Measurements from ENCODE around the gene MECR.

MECR gene

DNA sequence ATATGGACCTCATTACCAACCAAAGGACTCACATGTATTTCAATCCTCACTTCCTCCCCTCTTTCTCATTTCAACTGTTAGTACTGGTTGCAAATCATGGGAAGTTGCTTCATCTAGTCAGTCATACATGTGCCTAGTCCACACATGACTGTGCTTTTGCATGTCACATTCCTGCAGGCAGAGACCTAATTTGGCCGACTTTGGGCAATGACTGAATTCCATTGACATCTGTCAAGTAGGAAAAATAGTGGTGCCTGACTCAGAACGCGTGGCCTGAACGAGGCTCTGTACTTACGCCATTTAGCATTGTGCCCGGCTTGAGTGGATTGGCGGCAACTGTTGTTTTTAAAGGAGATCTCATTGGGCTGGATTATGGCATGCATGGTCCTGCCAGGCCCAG is 23.6 kb upstream of the MECR start:
- no peak for DNase-seq

DNA sequence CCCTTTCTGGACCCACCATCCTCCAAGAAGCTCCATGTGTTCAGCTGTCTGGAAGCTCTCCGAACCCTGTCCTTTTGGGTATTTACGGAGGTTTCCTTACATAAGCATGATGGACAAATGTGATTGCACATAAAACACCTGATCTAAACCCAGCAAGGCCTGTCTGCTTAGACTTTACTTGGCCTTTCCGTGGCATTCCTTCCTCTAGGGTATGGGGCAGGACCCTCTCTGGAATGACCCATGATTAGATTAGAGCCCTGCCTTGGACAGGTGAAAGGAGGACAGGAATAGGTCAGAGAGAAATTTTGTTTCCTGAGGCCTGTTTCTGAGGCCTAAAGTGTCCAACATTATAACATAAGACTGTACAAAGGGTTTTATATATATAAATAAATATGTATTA is 22.4 kb upstream of the MECR start:
- no peak for DNase-seq

DNA sequence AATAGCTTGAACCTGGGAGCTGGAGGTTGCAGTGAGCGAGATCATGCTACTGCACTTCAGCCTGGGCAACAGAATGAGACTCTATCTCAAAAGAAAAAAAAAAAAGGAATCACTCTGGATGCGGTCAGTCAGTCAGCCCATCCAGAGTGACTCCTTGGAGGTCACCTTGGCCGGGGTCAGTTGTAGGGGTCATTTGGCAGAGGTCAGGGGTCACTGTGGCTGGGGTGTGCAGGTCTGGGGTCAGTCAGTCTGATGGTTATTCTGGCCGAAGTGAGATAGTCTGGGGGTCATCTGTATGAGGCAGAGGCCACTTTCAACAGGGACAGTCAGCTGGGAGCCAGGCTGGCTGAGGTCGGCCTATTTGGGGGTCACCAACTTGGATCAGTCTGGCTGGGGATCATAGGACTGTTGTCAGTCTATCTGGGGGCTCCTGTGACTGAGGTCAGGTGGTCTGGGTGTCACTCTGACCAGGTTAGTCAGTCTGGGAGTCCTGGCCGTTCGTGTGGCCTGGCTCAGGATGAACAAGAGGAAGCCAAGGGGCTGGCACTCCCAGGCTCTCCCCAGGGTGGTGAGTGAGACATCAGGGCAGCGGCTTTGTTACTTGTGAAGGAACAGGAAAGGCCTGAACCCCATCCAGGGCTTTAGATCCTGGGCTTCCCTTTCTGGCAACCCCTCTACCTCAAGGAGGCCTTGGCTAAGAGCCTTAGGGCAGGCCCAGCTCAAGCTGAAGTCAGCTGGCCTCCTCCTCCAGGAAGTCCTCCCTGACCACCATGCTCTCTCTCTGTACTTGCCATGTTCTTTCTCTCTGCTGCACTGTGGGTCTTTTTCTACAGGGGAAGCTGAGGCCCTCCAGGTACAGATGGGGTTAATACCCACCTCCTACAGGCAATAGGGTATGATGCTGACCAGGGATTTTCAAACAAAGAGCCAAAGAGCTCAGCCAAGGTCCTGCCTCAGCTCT is 20.7 kb upstream of the MECR start:
- DNase-seq, result no peak

DNA sequence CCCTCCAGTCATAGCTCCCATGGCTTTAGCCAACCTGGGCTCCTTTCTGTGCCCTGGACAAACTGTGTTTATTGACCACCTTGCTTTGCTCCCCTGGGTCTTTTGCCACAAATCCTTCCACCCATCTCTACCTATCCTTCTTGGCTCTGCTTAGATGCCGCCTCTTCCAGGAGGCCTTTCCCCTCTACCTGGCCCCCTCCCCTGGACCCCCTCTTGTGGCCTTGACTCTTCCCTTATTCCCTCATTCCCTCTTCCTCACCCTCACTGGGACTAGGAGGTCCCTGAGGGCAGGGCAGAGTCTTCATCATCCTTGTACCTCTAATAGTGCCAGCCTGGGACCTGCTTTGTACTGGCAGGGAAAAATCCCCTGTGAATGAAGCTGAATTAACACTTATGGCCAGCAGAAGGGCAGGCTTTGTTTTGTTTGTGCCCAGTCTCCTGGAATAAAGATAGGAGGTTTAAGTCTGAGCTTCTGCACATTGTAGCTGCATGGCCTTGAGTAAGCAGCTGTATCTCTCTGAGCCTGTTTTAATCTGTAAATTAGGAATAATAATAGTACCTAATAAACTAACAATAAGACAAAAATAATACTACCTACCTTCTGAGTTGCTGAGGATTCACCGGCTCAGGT is 19.3 kb upstream of the MECR start:
- no peak for DNase-seq

DNA sequence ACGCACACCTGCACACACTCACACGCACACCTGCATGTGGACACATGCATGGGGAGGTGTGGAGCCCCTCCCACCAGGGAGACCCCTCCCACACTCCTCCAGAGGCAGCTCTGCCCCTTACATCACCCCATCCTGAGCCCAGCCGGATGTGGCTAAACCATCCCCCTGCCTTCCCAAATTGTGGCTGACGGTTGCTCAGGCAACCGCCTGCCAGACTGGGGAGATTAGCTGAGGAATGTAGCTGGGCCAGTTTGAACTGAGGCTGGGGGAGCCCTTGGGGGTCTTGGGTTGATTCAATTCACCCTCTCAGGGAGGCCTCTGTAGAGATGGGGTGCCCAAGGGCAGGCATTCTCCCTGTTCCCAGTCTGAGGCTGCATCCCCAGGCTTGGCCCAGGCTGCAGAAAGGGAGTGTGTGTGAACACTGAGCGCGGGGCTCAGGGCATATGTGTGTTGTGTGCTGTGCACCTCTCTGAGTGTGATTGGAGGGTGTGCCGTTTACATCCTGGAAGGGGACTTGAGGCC is 18.5 kb upstream of the MECR start:
- DNase-seq, result no peak

DNA sequence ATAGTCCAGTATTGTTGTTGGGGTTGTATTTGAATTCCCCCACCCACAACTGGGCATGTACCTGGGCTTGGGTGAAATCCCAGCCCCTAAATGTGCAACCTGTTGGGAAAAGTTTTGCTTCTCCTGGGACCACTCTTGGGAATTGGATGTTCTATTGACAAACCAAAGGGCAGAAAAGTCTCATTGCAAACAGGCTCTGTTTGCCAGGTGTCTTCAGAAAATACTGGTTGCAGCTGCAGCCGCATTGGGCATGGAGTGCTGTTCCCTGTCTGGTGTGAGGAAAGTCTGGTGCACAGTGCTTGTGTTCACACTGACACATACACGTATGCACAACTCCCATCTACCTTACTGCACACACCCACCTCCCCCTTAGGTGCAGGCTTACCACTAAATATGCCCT is 17.7 kb upstream of the MECR start:
- DNase-seq, result no peak

DNA sequence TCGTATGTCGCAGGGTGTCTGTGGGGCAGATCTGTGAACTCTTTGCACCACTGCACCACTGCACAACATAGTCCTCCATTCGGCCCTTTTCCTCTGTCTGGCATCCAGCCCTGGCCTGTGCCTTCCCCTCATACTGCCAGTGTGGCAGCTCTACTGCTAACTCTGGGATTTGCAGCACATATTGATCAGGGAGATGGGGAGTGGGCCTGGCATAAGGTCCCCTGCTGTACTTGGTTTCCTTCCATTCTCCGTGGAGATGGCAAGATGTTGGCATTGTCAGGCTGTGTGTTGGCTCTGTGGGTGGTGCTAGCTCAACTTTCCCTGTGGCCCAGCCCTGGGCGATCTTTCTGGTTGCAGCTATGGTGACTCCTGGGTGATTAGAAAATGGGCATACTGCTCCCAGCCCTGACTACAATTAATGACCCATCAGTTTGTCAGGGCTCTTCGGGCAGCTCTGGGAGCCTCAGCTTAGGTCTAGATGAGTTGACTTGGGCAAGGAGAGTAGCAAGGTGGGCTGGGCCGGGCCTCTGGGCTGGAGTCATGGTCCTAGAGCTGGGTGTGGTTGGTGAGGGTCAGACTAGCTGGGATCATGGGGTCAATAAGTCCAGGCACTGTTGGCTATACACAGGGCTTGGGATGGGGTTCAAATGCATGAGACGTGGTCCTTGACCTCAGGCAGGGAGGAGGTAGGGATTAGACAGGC is 17.0 kb upstream of the MECR start:
- no peak for DNase-seq

DNA sequence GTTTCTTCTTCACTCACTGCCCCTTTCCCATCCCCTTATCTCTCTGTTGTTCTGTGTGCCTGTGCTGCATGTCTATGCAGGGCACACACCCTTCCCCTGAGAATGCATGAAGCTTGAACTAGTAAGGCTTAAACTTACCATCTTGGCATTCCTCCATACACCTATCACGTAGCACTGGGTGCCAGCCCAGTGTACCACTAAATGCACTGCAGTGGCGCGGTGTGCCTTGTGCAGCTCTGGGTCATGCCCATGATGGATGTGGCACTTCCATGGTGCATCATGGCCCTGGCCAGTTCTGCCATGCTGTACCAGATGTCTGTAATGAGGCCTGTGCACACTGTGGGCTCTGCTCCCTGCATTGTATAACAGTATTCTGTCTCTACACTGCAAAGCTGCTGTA is 16.3 kb upstream of the MECR start:
- DNase-seq, result no peak

DNA sequence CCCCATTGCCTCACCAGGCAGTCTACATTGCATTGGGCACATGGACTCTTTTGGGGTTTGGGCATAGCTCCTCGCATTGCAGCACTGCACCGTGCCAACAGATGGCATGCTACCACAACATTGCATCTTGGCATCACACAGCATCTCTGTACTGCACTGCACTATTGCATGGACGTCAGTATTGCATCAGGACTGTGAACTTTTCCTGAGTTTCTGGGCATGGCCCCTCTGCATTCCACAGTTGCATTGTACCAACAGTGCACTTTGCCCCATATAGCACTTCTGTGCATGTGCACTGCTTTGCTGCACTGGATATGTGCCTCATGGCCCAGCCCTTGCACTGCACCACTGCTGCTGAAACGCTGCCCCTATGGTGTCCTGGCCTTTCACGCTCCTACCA is 15.1 kb upstream of the MECR start:
- DNase-seq, result no peak

DNA sequence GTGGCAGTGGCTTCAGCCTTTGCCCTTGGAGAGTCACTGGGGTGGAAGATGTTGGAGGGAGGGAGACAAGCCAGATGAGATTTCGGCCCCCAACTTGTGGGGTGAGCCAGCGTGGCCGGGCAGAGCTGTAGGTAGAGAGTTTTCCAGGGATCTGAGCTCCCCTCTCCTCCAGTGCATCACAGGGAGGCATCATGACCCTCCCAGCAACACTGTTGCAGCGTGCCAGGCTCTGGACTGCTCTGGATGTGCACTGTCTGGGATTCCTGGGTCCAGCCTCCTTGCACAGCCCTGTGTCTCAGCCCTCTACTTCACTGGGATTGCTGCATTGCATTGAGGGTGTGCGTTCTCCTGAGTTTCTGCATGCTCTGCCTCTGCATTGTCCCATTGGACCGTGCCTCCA is 14.5 kb upstream of the MECR start:
- DNase-seq, result no peak

DNA sequence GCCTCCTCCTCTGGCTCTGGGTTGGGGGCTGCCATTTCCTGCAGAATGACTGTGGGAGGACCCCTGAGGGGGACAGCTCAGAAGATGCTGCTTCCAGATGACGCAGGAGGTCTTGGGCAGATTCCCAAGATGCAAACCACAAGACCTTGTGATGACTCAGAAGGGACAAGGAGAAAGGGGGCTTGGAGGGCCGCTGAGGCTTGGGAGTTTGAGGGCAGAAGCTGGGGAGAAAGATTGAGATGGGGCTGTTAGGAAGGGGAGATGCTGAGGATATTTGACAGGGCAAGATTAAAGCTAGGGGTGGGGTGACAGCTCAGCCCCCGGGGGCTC is 13.1 kb upstream of the MECR start:
- no peak for DNase-seq

DNA sequence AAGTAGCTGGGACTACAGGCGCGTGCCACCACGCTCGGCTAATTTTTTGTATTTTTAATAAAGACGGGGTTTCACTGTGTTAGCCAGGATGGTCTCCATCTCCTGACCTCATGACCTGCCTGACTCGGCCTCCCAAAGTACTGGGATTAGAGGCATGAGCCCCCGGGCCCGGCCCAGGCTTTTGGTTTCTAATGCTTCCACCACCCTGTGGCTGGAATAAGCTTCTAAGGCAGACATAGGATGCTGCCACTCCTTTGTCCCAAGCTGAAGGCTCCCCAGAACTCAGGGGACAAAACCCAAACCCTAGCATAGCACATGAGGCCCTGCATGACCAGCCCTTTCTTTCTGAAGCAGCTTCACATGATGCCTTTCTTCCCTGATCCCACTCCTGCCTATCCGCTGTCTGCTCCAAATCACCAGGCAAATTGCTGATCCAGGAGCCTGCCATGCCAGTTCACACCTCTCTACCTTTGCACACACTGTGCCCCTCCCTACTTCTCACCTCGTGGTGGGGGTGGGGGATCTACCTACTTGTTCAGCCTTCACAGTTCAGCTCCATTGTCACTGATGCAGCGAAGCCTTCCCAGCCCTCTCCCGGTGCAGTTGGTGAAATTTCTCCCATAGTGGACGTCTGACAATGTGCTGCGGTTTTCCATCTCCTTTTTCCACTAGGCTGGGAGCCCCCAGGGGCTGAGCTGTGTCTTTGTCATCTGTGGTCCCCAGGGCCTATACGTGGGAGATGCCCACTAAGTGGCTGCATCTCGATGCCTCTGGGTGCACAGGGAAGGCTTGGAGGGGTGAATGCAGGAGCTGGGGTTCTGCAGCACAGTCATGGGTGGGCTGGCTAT is 12.5 kb upstream of the MECR start:
- no peak for DNase-seq

DNA sequence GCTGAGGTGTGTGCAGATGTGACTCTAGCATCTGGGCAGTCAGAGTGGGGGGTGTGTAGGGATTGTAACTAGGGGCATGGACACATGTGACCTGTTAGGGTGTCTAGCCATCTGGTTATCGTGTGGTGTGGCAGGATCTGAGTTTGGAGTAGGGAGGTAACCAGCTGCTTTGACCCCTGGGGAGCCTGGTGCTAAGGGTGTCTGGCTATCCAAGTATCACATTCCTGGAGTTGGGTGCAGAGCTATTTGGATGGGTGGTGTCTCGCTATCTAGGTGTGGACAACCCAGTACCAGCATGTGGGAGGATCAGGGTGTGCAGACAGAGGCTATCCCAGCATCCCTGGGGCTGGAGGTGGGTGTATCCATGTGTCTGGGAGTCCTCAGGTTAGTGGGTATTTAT is 10.3 kb upstream of the MECR start:
- DNase-seq, result no peak

DNA sequence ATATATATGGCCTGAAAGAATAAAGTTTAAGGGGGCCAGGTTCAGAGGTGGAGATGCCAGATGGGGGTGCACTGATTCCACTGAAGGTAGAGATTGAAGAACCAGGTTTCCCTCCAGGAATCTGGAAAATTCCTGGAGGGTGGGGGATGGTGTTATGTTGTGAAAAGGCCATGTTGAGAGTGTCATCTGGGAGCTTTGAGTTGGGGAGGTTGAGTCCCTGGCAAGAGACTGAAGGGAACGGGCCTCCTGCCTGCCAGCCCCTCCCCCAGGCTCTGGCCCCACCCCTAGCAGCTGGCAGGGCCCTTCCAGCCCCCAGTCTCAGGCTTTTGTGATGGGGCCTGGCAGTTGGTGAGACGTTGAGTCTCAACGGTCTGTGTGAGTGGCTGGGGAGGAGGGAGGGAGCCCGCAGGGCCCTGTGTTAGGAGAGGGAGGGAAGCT is 9.7 kb upstream of the MECR start:
- DNase-seq, result no peak

DNA sequence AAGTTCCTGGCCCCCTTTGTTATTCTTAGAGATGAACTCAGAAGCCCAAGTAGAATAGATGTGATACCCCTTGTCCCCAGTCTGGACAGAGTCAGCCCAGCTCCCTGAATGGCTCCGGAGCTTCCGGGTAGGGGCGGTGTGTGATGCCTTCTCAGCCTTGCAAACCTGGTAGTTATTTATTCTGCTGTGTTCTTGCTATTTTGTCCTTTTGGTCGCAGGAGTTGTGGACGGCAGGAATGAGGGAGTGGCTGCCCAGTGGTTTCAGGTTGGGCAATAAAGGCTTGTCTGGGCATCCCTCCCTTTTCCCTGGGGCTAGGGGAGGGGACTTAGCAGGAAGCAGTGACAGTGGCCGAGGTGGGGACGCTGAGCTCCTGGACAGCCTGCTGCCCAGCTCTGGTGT is 8.4 kb upstream of the MECR start:
- DNase-seq, result no peak

DNA sequence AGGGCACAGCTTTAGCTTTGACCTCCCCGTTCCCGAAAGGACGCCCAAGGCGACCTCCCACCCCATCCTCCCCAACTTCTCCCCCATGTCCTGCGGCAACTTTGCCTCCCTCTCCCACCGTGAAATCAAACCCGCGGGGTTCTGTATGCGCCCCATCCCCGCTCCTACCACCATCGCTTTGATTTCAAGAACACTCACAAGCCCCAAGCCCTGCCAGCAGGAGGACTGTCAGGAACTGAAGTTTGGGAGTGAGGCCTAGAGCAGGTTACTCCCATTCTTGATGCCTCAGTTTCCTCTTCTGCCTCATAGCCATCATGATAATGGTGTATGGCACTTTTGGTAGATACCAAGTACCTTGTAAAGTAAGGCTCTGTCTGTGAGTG is 7.9 kb upstream of the MECR start:
- DNase-seq, result no peak

DNA sequence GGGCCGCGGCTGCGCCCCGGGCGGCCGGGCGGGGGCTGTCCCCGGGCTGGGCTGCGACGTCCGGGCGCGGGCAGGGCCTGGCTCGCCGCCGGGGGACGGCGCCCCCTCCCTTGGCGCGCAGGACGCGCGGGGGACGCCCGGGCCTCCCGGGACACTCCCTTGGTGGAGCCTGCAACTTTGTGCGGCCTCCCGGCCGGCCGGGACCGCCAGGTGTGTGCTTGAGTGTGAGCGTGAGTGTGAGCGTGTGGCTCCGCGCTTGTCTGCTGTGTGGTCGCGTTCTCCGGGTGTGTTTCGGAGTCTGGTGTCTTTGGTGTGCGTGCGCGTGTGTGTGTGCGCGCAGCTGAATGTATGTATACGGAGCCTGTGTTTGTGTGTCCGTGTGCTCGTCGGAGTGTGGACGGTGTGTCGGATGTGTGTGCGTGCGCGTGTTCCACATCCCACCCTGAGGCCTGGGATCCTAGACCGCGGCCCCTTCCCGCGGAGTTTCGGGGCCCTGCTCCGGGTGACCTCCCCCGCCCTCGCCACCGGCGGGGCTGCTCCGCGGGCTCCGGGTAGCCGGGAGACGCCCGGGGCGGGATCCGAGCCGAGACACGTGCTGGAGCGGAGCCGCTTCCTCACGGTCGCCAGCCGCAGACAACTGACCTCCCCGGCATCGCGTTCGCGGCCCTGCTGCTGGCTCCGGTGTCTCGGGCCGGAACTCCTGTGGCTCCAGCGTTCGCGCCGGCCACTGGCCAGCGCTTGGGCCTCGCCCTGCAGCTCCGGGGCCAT is 7.3 kb upstream of the MECR start:
- DNase-seq, result peak; percentile 31

DNA sequence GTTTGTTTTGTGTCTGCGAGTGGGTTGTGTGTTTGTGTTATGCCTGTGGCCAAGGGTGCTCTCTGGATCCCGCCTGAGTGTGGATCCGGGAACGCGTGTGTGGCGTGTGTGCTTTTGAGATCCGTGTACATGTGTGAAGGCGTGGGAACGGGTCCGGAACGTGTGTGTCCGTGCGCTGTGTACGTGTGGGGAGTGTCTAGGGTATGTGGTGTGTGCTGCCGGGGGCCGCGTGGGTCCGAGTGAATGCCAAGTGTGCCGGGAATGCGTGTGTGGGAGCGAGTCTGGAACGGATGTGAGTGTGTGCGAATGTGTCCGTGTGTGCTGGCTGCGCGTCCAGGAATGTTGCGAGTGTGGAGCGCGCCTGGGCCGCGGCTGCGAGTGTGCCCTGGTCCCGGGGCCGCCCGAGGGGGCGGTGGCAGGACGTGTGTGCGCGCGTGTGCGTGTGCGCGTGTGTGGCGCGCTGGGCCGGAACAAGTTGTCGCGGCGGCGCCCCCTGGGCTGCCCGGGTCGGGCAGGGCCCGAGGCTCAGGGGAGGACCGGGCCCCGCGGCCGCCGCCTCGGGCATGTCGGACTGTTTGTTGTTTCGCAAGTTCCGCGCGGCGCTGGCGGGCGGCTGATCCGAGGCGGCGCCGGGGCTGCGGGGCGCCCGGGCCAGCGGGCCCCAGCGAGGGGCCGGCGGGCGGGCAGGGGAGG is 6.5 kb upstream of the MECR start:
- peak; percentile 26 for DNase-seq

DNA sequence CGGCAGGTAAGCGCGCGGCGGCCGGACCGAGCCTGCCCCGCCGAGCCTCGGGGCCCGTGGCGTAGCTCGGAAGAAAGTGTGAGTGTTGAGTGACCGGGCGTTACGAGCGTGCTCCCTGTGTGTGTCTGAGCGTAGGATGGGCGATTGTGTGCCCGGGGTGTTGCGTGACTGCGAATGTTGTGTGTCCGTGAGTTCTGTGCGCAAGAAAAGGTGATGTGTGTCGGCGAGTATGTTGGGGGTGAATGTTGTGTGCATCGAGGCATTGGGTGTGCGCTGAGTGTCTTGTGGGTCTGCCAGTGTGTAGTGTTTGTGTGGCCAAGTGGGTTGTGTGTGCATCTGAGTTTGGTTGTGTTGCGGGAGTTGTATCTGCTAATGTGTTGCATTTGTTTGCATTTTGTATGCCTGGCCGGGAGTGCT is 6.0 kb upstream of the MECR start:
- DNase-seq, result no peak

DNA sequence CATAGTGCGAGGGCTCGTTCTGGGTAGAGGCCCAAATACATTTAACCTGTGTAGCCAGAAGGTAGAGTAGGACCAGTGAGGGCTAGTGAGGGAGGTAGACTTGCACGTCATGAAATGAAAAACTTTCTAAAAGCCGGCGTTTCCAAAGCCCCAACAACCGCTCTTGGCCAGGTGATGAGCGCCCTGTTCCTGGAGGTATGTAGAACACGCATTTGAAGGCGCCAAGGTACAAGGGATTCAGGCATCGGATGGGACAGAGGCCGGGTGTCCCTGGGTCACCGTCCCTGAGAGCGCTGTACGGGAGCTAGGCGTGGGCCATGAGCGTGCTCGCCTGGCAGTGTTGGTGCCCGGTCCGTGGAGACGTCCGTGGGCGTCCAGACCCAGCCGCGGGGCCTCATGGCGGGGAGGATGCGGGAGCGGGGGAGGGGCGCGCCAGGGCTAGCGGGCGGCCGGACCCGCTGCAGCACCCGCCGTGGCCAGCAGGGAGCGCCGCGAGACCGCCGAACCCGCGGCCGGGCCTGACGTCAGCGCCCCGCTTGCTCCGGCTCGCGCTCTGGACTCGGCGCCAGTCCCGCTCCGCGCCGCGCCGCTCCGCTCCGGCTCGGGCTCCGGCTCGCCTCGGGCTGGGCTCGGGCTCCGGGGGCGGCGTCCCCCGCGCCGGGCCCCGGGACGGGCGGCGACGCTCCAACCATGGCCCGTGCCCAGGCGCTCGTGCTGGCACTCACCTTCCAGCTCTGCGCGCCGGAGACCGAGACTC is 5.4 kb upstream of the MECR start, which contains the start of gene PTPRU:
Gene PTPRU (plus strand): TSS at position 568 of the 757 bp plus-strand sequence. CDS start 123 bp downstream, at position 691.
- peak; percentile 82 for DNase-seq

Data from activated naive CD4-positive, alpha-beta T cell treated with anti-CD3 and anti-CD28 coated beads, Interleukin-2, amount 50 U/mL, for 16 hours (primary cell).